ENCODE data around the gene SMOC1. TPM values are rescaled to one million over a fixed set of nuclear protein-coding genes. Genes with fewer than 3 reads are reported as not detected.

The SMOC1 gene
- total RNA-seq, 1 experiment from 2014 or later, result 0.68 TPM

DNA sequence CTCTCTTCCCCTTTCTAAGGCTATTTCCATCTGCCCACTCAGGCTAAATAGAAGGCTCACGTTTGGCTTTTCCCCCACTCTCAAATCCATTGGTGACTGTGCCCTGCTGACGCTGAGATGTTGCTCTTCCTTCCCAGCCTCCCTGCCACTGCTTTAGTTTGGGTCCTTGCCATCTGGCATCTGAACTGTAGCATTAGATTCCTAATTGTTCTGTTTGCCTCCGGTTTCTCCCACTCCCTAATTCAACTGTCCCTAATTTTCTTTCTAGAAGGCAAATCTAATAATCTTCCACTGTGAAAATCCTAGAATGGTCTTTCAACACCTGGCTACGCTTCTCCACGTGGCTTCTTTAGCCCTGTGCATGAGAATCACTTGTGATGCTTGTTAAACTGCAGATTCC lies 37.6 kb upstream of the SMOC1 start:
- Histone ChIP-seq H3K4me1 (ENCODE audit: insufficient read depth, low read length) (no peaks in the 10 kb centered on the region; the same call in 1 of the 2 replicates), H3T11ph (ENCODE audit: low read length) (no peak overlapping the region), H2BK5ac (ENCODE audit: insufficient read length, low read length) (no peak overlapping the region), H3K23me2 (ENCODE audit: insufficient read length, low read depth, low read length, poor library complexity, severe bottlenecking) (no peaks in the 10 kb centered on the region), H2BK120ac (ENCODE audit: low read depth, low read length, poor library complexity, severe bottlenecking) (no peak overlapping the region), H3K14ac (ENCODE audit: insufficient read depth, low read length) (no peak overlapping the region), H4K8ac (replicated peaks; ENCODE audit: insufficient read length, low read depth, low read length) (no peak overlapping the region), H2AFZ (ENCODE audit: low read length) (no peak overlapping the region), H3K4ac (ENCODE audit: low read depth, low read length) (no peak overlapping the region), H4K5ac (ENCODE audit: insufficient read length, low read depth, low read length) (no peak overlapping the region), H3K9ac (ENCODE audit: extremely low read depth, insufficient read length, low read length) (no peak overlapping the region), H2BK15ac (ENCODE audit: low read depth, low read length) (no peak overlapping the region), H3K27ac (ENCODE audit: insufficient read length, low read depth, low read length) (no peak overlapping the region), H3K23ac (ENCODE audit: insufficient read length, low read depth, low read length) (no peak overlapping the region), H3K56ac (ENCODE audit: insufficient read length, low read depth, low read length) (no peak overlapping the region), H3K18ac (ENCODE audit: insufficient read length, low read depth, low read length) (no peak overlapping the region), H3K4me2 (ENCODE audit: insufficient read depth, insufficient read length, low read length) (no peak overlapping the region), H2AK5ac (ENCODE audit: insufficient read length, low read length) (no peak overlapping the region), H2BK20ac (ENCODE audit: low read depth, low read length, poor library complexity, severe bottlenecking) (no peak overlapping the region), H4K20me1 (ENCODE audit: control insufficient read depth, insufficient read depth, insufficient read length) (no peaks in the 10 kb centered on the region), H4K91ac (ENCODE audit: insufficient read length, low read depth, low read length) (no peak overlapping the region), H3K27me3 (ENCODE audit: insufficient read depth, low read length) (no peaks in the 10 kb centered on the region), H3K79me1 (ENCODE audit: insufficient read depth, low read depth, low read length, poor library complexity, severe bottlenecking) (no peaks in the 10 kb centered on the region), H3K9me3 (ENCODE audit: control insufficient read depth, low read depth, low read length) (no peaks in the 10 kb centered on the region), H3K79me2 (ENCODE audit: insufficient read depth, low read length) (no peaks in the 10 kb centered on the region), H2BK12ac (ENCODE audit: insufficient read length, low read depth, low read length) (no peak overlapping the region)
- Mint-ChIP-seq H3K9me3 (no peaks in the 10 kb centered on the region), H3K27ac (no peak overlapping the region), H3K36me3 (ENCODE audit: insufficient read depth in 1 of 3, low read depth in 3 of 3) (no peaks in the 10 kb centered on the region), H3K27me3 (ENCODE audit: low read depth) (no peaks in the 10 kb centered on the region), H3K4me3 (no peak overlapping the region), H3K4me1 (no peaks in the 10 kb centered on the region)
- no peak for DNase-seq
- TF ChIP-seq, protein P1, sequence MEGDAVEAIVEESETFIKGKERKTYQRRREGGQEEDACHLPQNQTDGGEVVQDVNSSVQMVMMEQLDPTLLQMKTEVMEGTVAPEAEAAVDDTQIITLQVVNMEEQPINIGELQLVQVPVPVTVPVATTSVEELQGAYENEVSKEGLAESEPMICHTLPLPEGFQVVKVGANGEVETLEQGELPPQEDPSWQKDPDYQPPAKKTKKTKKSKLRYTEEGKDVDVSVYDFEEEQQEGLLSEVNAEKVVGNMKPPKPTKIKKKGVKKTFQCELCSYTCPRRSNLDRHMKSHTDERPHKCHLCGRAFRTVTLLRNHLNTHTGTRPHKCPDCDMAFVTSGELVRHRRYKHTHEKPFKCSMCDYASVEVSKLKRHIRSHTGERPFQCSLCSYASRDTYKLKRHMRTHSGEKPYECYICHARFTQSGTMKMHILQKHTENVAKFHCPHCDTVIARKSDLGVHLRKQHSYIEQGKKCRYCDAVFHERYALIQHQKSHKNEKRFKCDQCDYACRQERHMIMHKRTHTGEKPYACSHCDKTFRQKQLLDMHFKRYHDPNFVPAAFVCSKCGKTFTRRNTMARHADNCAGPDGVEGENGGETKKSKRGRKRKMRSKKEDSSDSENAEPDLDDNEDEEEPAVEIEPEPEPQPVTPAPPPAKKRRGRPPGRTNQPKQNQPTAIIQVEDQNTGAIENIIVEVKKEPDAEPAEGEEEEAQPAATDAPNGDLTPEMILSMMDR (conservative IDR thresholded peaks at IDR 0.05), result no peak
- no CpG with 5 or more reads among the region's 5 CpGs for WGBS (ENCODE audit: extremely low coverage, insufficient read length, low lambda C conversion rate)

Measured in H9 (cell line).